Natural killer cell (primary cell): ENCODE results near the gene GREB1L. TPM values are rescaled to one million over a fixed set of nuclear protein-coding genes. Genes with fewer than 3 reads are reported as not detected.

Experiments used
- ATAC-seq, 3 donors: fragments of 150-1000 bp in 2 of 3; fragments of 200-7000 bp in 1 of 3; cut with Tn5 transposase; 1 replicate in 1 of 3; 2 replicates in 2 of 3; pipeline ENCODE4 v1.10.0; 2021; ENCODE audit warnings: mild to moderate bottlenecking in 2 of 3, moderate library complexity in 2 of 3
- DNase-seq, 2 donors: peaks; one replicate each; pipeline versions ENCODE4 v3.0.0 to v3.0.0-alpha.2; 2013 to 2021; ENCODE audit warnings: mixed read lengths in 1 of 2
- H3K27ac ChIP-seq: one replicate; pipeline ENCODE4 v1.5.1; 2013; ENCODE audit warnings: mild to moderate bottlenecking, low read length
- H3K27me3 ChIP-seq: one replicate; pipeline ENCODE4 v1.6.1; 2013; ENCODE audit warnings: low read length; ENCODE audit not compliant: control insufficient read depth, insufficient read depth
- H3K36me3 ChIP-seq: one replicate; pipeline ENCODE4 v1.6.1; 2013; ENCODE audit warnings: low read length; ENCODE audit not compliant: control insufficient read depth, insufficient read depth
- H3K4me1 ChIP-seq: one replicate; pipeline ENCODE4 v1.6.1; 2013; ENCODE audit warnings: low read length; ENCODE audit not compliant: control insufficient read depth, insufficient read depth
- H3K4me3 ChIP-seq: one replicate; pipeline ENCODE4 v1.5.1; 2013; ENCODE audit warnings: low read length
- H3K9me3 ChIP-seq: one replicate; pipeline ENCODE4 v1.6.1; 2013; ENCODE audit warnings: low read length; ENCODE audit not compliant: control insufficient read depth, insufficient read depth
- H3K27ac Mint-ChIP-seq, 2 donors: one replicate each; pipeline ENCODE4 v1.8.0; 2022; ENCODE audit warnings: mild to moderate bottlenecking in 2 of 2, mixed read lengths in 2 of 2, moderate library complexity in 1 of 2
- H3K27me3 Mint-ChIP-seq, 2 donors: one replicate each; pipeline ENCODE4 v1.8.0; 2022; ENCODE audit warnings: low read depth in 2 of 2, mixed read lengths in 2 of 2
- H3K36me3 Mint-ChIP-seq: one replicate; pipeline ENCODE4 v1.8.0; 2022; ENCODE audit warnings: mixed read lengths
- H3K4me1 Mint-ChIP-seq, 2 donors: one replicate each; pipeline ENCODE4 v1.8.0; 2022; ENCODE audit warnings: mixed read lengths in 2 of 2
- H3K4me3 Mint-ChIP-seq: one replicate; pipeline ENCODE4 v1.8.0; 2022; ENCODE audit warnings: mild to moderate bottlenecking, moderate library complexity, mixed read lengths
- H3K9me3 Mint-ChIP-seq, 2 donors: one replicate each; pipeline ENCODE4 v1.8.0; 2022; ENCODE audit warnings: mixed read lengths in 2 of 2
- CTCF ChIP-seq: fragments of 200-600 bp; IDR thresholded peaks from one replicate; pipeline ENCODE4 v1.8.0; 2022; ENCODE audit warnings: antibody characterized with exemption
- WGBS: methylation state at CpG from one replicate; pipeline ENCODE4 v1.1.7; 2013; ENCODE audit warnings: missing lambda C conversion rate; ENCODE audit not compliant: insufficient coverage; 5-methylcytosine and 5-hydroxymethylcytosine counted together
- intact Hi-C: fragments of 100-400 bp; cut with micrococcal nuclease; formaldehyde crosslinking; loops from one replicate; pipeline ENCODE4 v1.14.2; 2022
- total RNA-seq, 4 donors: library from RNA; stranded (reverse); fragments of 120-200 nt in 1 of 4; gene quantifications; one replicate each; pipeline versions ENCODE4 v1.2.3 to v1.2.4, GENCODE V29; 2013 to 2022

GREB1L gene
- total RNA-seq, 3 donors from 2014 or later (not counting 1 experiment from before 2014, with no cell fraction given) = not detected

GRCh38 chr18:21386523-21387240, 144.7 kb downstream of the GREB1L start:
- H3K9me3 ChIP-seq = no peaks in the 10 kb centered on the region
- no peaks in the 10 kb centered on the region for H3K36me3 ChIP-seq
- no peaks in the 10 kb centered on the region for H3K4me1 Mint-ChIP-seq
- H3K4me3 Mint-ChIP-seq = no peak overlapping the region
- no peaks in the 10 kb centered on the region for H3K27me3 ChIP-seq
- no peaks in the 10 kb centered on the region for H3K36me3 Mint-ChIP-seq
- no peak overlapping the region for H3K4me3 ChIP-seq
- DNase-seq (no peak), ATAC-seq (no peak)
- intact Hi-C loops = no loop called here
- no peak for TF ChIP-seq CTCF
- H3K4me1 ChIP-seq = no peaks in the 10 kb centered on the region
- 87% methylated on average over 11 of the region's 11 CpGs for WGBS
- no peak overlapping the region for H3K27ac Mint-ChIP-seq
- H3K9me3 Mint-ChIP-seq = no peaks in the 10 kb centered on the region
- H3K27ac ChIP-seq = no peak overlapping the region
- H3K27me3 Mint-ChIP-seq = peaks cover 0 to 4% of the 10 kb centered on the region in 2 donors

DNA sequence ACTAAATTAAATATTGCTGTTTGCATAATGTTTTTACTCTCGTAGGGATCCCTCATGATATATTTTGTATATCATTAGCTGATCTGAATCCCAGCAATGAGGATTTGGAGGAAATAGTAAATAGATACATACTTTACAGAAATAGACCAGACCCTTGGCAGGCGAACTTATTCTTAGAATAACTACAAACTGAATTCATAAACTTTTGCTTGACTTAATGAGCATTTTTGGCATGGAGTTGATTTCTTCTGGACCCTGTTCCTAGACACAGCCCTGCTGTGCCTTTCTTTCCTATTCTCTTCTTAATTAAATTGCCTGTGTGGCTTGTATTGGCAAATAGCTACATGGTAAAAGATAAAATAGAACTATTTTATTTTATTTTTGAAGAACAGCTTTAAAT, 145.9 kb downstream of the GREB1L start:
- no peak for TF ChIP-seq CTCF
- H3K9me3 ChIP-seq = no peaks in the 10 kb centered on the region
- no peak overlapping the region for H3K27ac ChIP-seq
- Mint-ChIP-seq H3K27ac (no peak overlapping the region), H3K36me3 (no peaks in the 10 kb centered on the region), H3K9me3 (no peaks in the 10 kb centered on the region), H3K4me1 (no peaks in the 10 kb centered on the region), H3K27me3 (peaks cover 0 to 3% of the 10 kb centered on the region in 2 donors), H3K4me3 (no peak overlapping the region)
- ATAC-seq (no peak), DNase-seq (no peak)
- H3K4me1 ChIP-seq = no peaks in the 10 kb centered on the region
- 100% methylated on average over 1 of the region's 2 CpGs for WGBS
- H3K36me3 ChIP-seq = no peaks in the 10 kb centered on the region
- H3K4me3 ChIP-seq = no peak overlapping the region
- H3K27me3 ChIP-seq = no peaks in the 10 kb centered on the region
- intact Hi-C loops = no loop called here

DNA sequence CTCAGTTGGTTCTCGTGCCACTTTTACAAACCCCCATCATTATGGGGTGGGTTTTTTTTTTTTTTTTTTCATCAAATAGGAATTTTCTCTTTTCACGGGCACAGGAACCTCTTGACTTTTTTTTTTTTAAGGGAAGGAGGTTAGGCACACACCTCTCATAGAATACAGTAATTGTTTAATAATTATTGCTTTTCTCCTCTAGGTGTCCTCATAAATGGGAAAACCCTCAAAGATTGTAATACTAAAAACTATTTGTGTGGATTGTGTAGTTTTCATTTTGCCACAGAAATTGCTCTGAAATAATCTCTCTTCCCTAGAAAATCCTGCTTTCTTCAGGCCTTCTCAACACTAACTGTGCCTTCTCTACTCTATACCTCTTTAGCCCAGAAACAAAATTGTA, 147.3 kb downstream of the GREB1L start:
- H3K36me3 ChIP-seq = no peaks in the 10 kb centered on the region
- H3K27ac ChIP-seq = no peak overlapping the region
- no peaks in the 10 kb centered on the region for H3K4me1 ChIP-seq
- Mint-ChIP-seq H3K9me3 (no peaks in the 10 kb centered on the region), H3K27me3 (peaks cover 0 to 3% of the 10 kb centered on the region in 2 donors), H3K4me3 (no peak overlapping the region), H3K4me1 (no peaks in the 10 kb centered on the region), H3K36me3 (no peaks in the 10 kb centered on the region), H3K27ac (no peak overlapping the region)
- H3K27me3 ChIP-seq = no peaks in the 10 kb centered on the region
- no CpG with 5 or more reads among the region's 2 CpGs for WGBS
- no peak for DNase-seq
- ATAC-seq = no peak
- no peak overlapping the region for H3K4me3 ChIP-seq
- H3K9me3 ChIP-seq = no peaks in the 10 kb centered on the region
- TF ChIP-seq CTCF = no peak
- intact Hi-C loops = no loop called here

GRCh38 chr18:21389903-21390302, 147.9 kb downstream of the GREB1L start:
- H3K9me3 Mint-ChIP-seq = no peaks in the 10 kb centered on the region
- no peak for ATAC-seq
- Histone ChIP-seq H3K27me3 (no peaks in the 10 kb centered on the region), H3K4me3 (no peak overlapping the region), H3K36me3 (no peaks in the 10 kb centered on the region), H3K4me1 (no peaks in the 10 kb centered on the region), H3K27ac (no peak overlapping the region), H3K9me3 (no peaks in the 10 kb centered on the region)
- H3K36me3 Mint-ChIP-seq = no peaks in the 10 kb centered on the region
- TF ChIP-seq CTCF = no peak
- 86% methylated on average over 1 of the region's 1 CpG for WGBS
- peaks cover 0 to 3% of the 10 kb centered on the region in 2 donors for H3K27me3 Mint-ChIP-seq
- H3K27ac Mint-ChIP-seq = no peak overlapping the region
- intact Hi-C loops = no loop called here
- H3K4me1 Mint-ChIP-seq = no peaks in the 10 kb centered on the region
- H3K4me3 Mint-ChIP-seq = no peak overlapping the region
- no peak for DNase-seq
